HCT116 (cell line): ENCODE measurements around the gene CAMK2D. TPM values are rescaled to one million over a fixed set of nuclear protein-coding genes. Genes with fewer than 3 reads are reported as not detected.
A peak's percentile ranks its signal among the peaks of the same experiment; 100 is the strongest.

Experiments
- ATAC-seq: fragments of 200-7000 bp; cut with Tn5 transposase; 2 replicates; pipeline ENCODE4 v1.9.1; 2020; ENCODE audit warnings: mild to moderate bottlenecking, moderate library complexity
- BruUV-seq: library from RNA; stranded (reverse); fragments of 400-500 nt; replicated peaks from 2 replicates; lab custom pipeline; 2021; lab: Mats Ljungman, UMichigan
- CTCF ChIA-PET: fragments of 300-600 bp; sonication (Branson Sonifier 250); formaldehyde crosslinking; loops from one replicate; lab custom pipeline; 2021; ENCODE audit warnings: antibody characterized with exemption; lab: Charles Lee
- POLR2A ChIA-PET: fragments of 300-600, 350-600 bp; sonication (Branson Sonifier 250); formaldehyde crosslinking; loops from one replicate; lab custom pipeline; 2021; ENCODE audit warnings: antibody characterized with exemption; lab: Charles Lee
- RAD21 ChIA-PET, 2 experiments: fragments of 300-600 bp; sonication (Branson Sonifier 250); formaldehyde crosslinking; loops; one replicate each; lab custom pipeline; 2023; ENCODE audit warnings: low total read pairs in 2 of 2; ENCODE audit not compliant: uncharacterized antibody in 2 of 2, unreplicated experiment in 2 of 2, low non-redundant PET in 1 of 2; lab: Charles Lee
- DNase-seq: peaks from one replicate; pipeline ENCODE4 v3.0.0-alpha.2; 2010; ENCODE audit warnings: low read depth, low spot score
- H2AFZ ChIP-seq: fragments of 200-600 bp; shearing (Covaris generic), sonication (generic); 2 replicates; pipeline ENCODE4 v1.6.1; 2017; ENCODE audit warnings: low read depth, mixed run types, mixed read lengths, antibody characterized with exemption, low read length; ENCODE audit not compliant: poor library complexity, severe bottlenecking
- H3K27ac ChIP-seq: 2 replicates; pipeline ENCODE4 v1.5.1; 2012; ENCODE audit warnings: low read depth, low read length
- H3K27me3 ChIP-seq: fragments of 200-600 bp; sonication (generic); 2 replicates; pipeline ENCODE4 v1.6.1; 2016; ENCODE audit warnings: mixed run types, low read length, mixed read lengths; ENCODE audit not compliant: insufficient read depth
- H3K36me3 ChIP-seq, 2 experiments: fragments of 200-500 bp in 1 of 2; fragments of 200-600 bp in 1 of 2; sonication (Bioruptor generic) in 1 of 2; sonication (generic) in 1 of 2; 2 replicates each; pipeline versions ENCODE4 v1.5.1 to v1.6.1; 2014 to 2016; ENCODE audit warnings: low read length in 2 of 2, inconsistent platforms in 1 of 2, mixed read lengths in 1 of 2, mixed run types in 1 of 2; ENCODE audit not compliant: insufficient read depth in 2 of 2, control insufficient read depth in 1 of 2
- H3K4me1 ChIP-seq, 2 experiments: fragments of 200-600 bp in 1 of 2; sonication (generic) in 1 of 2; 2 replicates each; pipeline versions ENCODE4 v1.5.1 to v1.6.1; 2012 to 2017; ENCODE audit warnings: low read length in 2 of 2, inconsistent platforms in 1 of 2, mild to moderate bottlenecking in 1 of 2, mixed read lengths in 1 of 2, mixed run types in 1 of 2, moderate library complexity in 1 of 2; ENCODE audit not compliant: insufficient read depth in 2 of 2, control insufficient read depth in 1 of 2
- H3K4me2 ChIP-seq: fragments of 200-600 bp; sonication (generic); 2 replicates; pipeline ENCODE4 v1.6.1; 2017; ENCODE audit warnings: mixed run types, low read length, mixed read lengths
- H3K4me3 ChIP-seq, 2 experiments: fragments of 200-600 bp in 1 of 2; sonication (generic) in 1 of 2; replicated peaks in 1 of 2; 2 replicates each; pipeline ENCODE4 v1.5.1; 2011 to 2016; ENCODE audit warnings: low read length in 2 of 2, control low read depth in 1 of 2, low read depth in 1 of 2, mild to moderate bottlenecking in 1 of 2, mixed read lengths in 1 of 2, mixed run types in 1 of 2
- H3K79me2 ChIP-seq: fragments of 200-600 bp; sonication (generic); 2 replicates; pipeline ENCODE4 v1.6.1; 2017; ENCODE audit warnings: mild to moderate bottlenecking, mixed run types, low read length, moderate library complexity, mixed read lengths; ENCODE audit not compliant: insufficient read depth
- H3K9ac ChIP-seq: fragments of 200-600 bp; sonication (generic); 2 replicates; pipeline ENCODE4 v1.6.1; 2016; ENCODE audit warnings: low read length, mixed read lengths
- H3K9me2 ChIP-seq: fragments of 200-600 bp; sonication (generic), shearing (Covaris generic); 2 replicates; pipeline ENCODE4 v1.6.1; 2017; ENCODE audit warnings: mixed run types, mild to moderate bottlenecking, moderate library complexity; ENCODE audit not compliant: insufficient read depth
- H3K9me3 ChIP-seq, 2 experiments: fragments of 200-500 bp in 1 of 2; fragments of 200-600 bp in 1 of 2; sonication (Bioruptor generic) in 1 of 2; sonication (generic) in 1 of 2; 2 replicates each; pipeline ENCODE4 v1.6.1; 2014 to 2017; ENCODE audit warnings: low read length in 2 of 2, mixed read lengths in 2 of 2, inconsistent platforms in 1 of 2, low read depth in 1 of 2, mild to moderate bottlenecking in 1 of 2, mixed run types in 1 of 2, moderate library complexity in 1 of 2; ENCODE audit not compliant: control insufficient read depth in 1 of 2, insufficient read depth in 1 of 2
- H4K20me1 ChIP-seq: fragments of 200-600 bp; sonication (generic), shearing (Covaris generic); 2 replicates; pipeline ENCODE4 v1.6.1; 2017; ENCODE audit warnings: mixed run types, mild to moderate bottlenecking, moderate library complexity; ENCODE audit not compliant: insufficient read depth
- CBX3 ChIP-seq: IDR thresholded peaks from 2 replicates; pipeline ENCODE4 v1.6.1; 2012; ENCODE audit warnings: low read depth
- CEBPB ChIP-seq: IDR thresholded peaks from 2 replicates; pipeline ENCODE4 v1.6.1; 2012; ENCODE audit warnings: low read depth
- EGR1 ChIP-seq: IDR thresholded peaks from 2 replicates; pipeline ENCODE4 v1.6.1; 2012; ENCODE audit warnings: low read depth
- EZH2 ChIP-seq: fragments of 200-600 bp; sonication (generic); IDR thresholded peaks from 2 replicates; pipeline ENCODE4 v1.6.1; 2017; ENCODE audit warnings: antibody characterized with exemption, mixed run types
- EZH2phosphoT487 ChIP-seq: fragments of 200-600 bp; IDR thresholded peaks from 2 replicates; pipeline ENCODE4 v1.6.1; 2018; ENCODE audit warnings: antibody characterized with exemption, borderline replicate concordance
- FOSL1 ChIP-seq: IDR thresholded peaks from 2 replicates; pipeline ENCODE4 v1.6.1; 2012; ENCODE audit warnings: low read depth
- JUND ChIP-seq: IDR thresholded peaks from 2 replicates; pipeline ENCODE4 v1.6.1; 2012
- POLR2A ChIP-seq: IDR thresholded peaks from 2 replicates; pipeline ENCODE4 v1.7.0; 2011; ENCODE audit warnings: borderline replicate concordance; ENCODE audit not compliant: insufficient read depth, insufficient read length; ENCODE audit errors: extremely low read depth
- YY1 ChIP-seq: IDR thresholded peaks from 2 replicates; pipeline ENCODE4 v1.6.1; 2011; ENCODE audit warnings: low read length, low read depth, moderate library complexity, mild to moderate bottlenecking; ENCODE audit not compliant: insufficient replicate concordance; ENCODE audit errors: extremely low read depth
- ZFX ChIP-seq: fragments of 450-650 bp; IDR thresholded peaks from 2 replicates; pipeline ENCODE4 v1.6.1; 2017
- intact Hi-C: fragments of 100-400 bp; cut with micrococcal nuclease; formaldehyde crosslinking; loops from 2 replicates; pipeline ENCODE4 v1.10.0; 2022
- total RNA-seq: library from RNA; stranded (reverse); gene quantifications from one replicate; pipeline ENCODE4 v1.2.1, GENCODE V29; 2021; ENCODE audit not compliant: unreplicated experiment
- TF ChIP-seq, protein P1 (sequence below): IDR thresholded peaks from 2 replicates; pipeline ENCODE4 v1.6.1; 2011; ENCODE audit warnings: mild to moderate bottlenecking, low read length, moderate library complexity; ENCODE audit not compliant: insufficient replicate concordance; ENCODE audit errors: extremely low read depth
- TF ChIP-seq, protein P2 (sequence below): IDR thresholded peaks from 2 replicates; pipeline ENCODE4 v1.6.1; 2012

The CAMK2D gene
- total RNA-seq, 1 experiment from 2014 or later: 67.0 TPM

DNA sequence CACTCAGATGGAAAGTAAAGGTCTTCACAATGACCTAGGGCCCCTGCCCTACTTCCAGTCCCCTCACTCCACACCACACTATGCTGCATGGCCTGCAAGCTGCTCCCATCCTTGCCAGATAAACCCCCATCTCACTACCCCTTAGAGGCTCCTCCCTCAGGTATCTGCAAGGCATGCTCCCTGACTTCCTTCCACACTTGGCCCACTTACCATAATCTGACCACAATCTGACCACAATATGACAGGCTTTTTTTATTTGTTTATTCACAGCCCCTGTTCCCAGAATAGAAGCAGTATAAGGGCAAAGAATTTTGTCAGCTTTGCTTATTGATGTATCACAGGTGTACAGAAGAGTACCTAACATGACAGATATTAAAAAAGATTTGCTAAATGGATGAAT is 124.7 kb downstream of the CAMK2D start:
- Histone ChIP-seq H3K36me3 (no peaks in the 10 kb centered on the region), H3K9ac (no peak overlapping the region), H4K20me1 (no peaks in the 10 kb centered on the region), H3K4me3 (no peak overlapping the region), H3K9me3 (no peaks in the 10 kb centered on the region), H3K27ac (no peak overlapping the region), H3K4me1 (peaks cover 13 to 19% of the 10 kb centered on the region in 2 experiments; a peak in 3 of 4 replicates), H3K9me2 (no peaks in the 10 kb centered on the region), H3K27me3 (no peaks in the 10 kb centered on the region), H3K4me2 (peak overlapping the region; percentile 20; the same call in 1 of the 2 replicates), H3K79me2 (no peaks in the 10 kb centered on the region; the same call in 1 of the 2 replicates), H2AFZ (no peak overlapping the region)
- DNase-seq: no peak
- no peak for TF ChIP-seq POLR2A
- no peak for TF ChIP-seq FOSL1
- TF ChIP-seq EGR1: no peak
- TF ChIP-seq YY1: no peak
- TF ChIP-seq CEBPB: no peak
- no peak for TF ChIP-seq EZH2phosphoT487
- no peak for TF ChIP-seq ZFX
- TF ChIP-seq, protein P1, sequence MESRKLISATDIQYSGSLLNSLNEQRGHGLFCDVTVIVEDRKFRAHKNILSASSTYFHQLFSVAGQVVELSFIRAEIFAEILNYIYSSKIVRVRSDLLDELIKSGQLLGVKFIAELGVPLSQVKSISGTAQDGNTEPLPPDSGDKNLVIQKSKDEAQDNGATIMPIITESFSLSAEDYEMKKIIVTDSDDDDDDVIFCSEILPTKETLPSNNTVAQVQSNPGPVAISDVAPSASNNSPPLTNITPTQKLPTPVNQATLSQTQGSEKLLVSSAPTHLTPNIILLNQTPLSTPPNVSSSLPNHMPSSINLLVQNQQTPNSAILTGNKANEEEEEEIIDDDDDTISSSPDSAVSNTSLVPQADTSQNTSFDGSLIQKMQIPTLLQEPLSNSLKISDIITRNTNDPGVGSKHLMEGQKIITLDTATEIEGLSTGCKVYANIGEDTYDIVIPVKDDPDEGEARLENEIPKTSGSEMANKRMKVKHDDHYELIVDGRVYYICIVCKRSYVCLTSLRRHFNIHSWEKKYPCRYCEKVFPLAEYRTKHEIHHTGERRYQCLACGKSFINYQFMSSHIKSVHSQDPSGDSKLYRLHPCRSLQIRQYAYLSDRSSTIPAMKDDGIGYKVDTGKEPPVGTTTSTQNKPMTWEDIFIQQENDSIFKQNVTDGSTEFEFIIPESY: no peak
- TF ChIP-seq, protein P2, sequence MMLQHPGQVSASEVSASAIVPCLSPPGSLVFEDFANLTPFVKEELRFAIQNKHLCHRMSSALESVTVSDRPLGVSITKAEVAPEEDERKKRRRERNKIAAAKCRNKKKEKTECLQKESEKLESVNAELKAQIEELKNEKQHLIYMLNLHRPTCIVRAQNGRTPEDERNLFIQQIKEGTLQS: no peak
- TF ChIP-seq JUND: no peak
- TF ChIP-seq CBX3: no peak
- no peak for TF ChIP-seq EZH2
- ATAC-seq: peak; percentile 75
- ChIA-PET CTCF (no interaction called here), RAD21 (no interaction called here), POLR2A (no interaction called here)
- intact Hi-C loops: no loop called here
- no TSS peak for BruUV-seq
